ENCODE measurements around the gene CNRIP1.

- TF ChIP-seq RORB (CRISPR knock-in tag; IDR thresholded peaks at IDR 0.05) (no peak), NFYB (CRISPR knock-in tag; conservative IDR thresholded peaks at IDR 0.05; ENCODE audit: low read depth) (no peak), ZNF423 (CRISPR knock-in tag; IDR thresholded peaks at IDR 0.05) (no peak), ETV6 (CRISPR knock-in tag; IDR thresholded peaks at IDR 0.05) (no peak), FOXJ3 (CRISPR knock-in tag; IDR thresholded peaks at IDR 0.05; ENCODE audit: borderline replicate concordance) (no peak), ZNF138 (CRISPR knock-in tag; conservative IDR thresholded peaks at IDR 0.05) (no peak), HMGA2 (CRISPR knock-in tag; IDR thresholded peaks at IDR 0.05) (no peak), SMAD4 (CRISPR knock-in tag; IDR thresholded peaks at IDR 0.05) (no peak)
- TF ChIP-seq, protein P1, sequence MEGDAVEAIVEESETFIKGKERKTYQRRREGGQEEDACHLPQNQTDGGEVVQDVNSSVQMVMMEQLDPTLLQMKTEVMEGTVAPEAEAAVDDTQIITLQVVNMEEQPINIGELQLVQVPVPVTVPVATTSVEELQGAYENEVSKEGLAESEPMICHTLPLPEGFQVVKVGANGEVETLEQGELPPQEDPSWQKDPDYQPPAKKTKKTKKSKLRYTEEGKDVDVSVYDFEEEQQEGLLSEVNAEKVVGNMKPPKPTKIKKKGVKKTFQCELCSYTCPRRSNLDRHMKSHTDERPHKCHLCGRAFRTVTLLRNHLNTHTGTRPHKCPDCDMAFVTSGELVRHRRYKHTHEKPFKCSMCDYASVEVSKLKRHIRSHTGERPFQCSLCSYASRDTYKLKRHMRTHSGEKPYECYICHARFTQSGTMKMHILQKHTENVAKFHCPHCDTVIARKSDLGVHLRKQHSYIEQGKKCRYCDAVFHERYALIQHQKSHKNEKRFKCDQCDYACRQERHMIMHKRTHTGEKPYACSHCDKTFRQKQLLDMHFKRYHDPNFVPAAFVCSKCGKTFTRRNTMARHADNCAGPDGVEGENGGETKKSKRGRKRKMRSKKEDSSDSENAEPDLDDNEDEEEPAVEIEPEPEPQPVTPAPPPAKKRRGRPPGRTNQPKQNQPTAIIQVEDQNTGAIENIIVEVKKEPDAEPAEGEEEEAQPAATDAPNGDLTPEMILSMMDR (IDR thresholded peaks at IDR 0.05) = no peak
These were observed 13.3 kb upstream of the CNRIP1 start for GRCh38 chr2:68333009-68333408.
